Tibial nerve (tissue), 4 donors: ENCODE measurements around the gene ELMO3. TPM values are rescaled to one million over a fixed set of nuclear protein-coding genes. Genes with fewer than 3 reads are reported as not detected.

ENCODE experiments used
- DNase-seq, 2 donors: peaks; one replicate each; pipeline ENCODE4 v3.0.0-alpha.2; 2019; ENCODE audit warnings: low spot score in 2 of 2
- H3K27ac ChIP-seq, 4 donors: fragments of 200-600 bp; sonication (generic) in 3 of 4; one replicate each; pipeline ENCODE4 v1.5.1; 2017 to 2019; ENCODE audit warnings: mild to moderate bottlenecking in 1 of 4
- H3K27me3 ChIP-seq, 2 donors: fragments of 200-600 bp; sonication (generic) in 1 of 2; one replicate each; pipeline versions ENCODE4 v1.5.1 to v1.6.0; 2017 to 2019
- H3K36me3 ChIP-seq, 3 donors: fragments of 200-600 bp; sonication (generic); one replicate each; pipeline ENCODE4 v1.5.1; 2018 to 2019
- H3K4me1 ChIP-seq, 4 donors: fragments of 200-600 bp; sonication (generic) in 3 of 4; one replicate each; pipeline ENCODE4 v1.5.1; 2017 to 2019
- H3K4me3 ChIP-seq, 4 donors: fragments of 200-600 bp; sonication (generic) in 3 of 4; one replicate each; pipeline ENCODE4 v1.5.1; 2017 to 2019; ENCODE audit warnings: mild to moderate bottlenecking in 1 of 4, moderate library complexity in 1 of 4
- H3K9me3 ChIP-seq, 4 donors: fragments of 200-600 bp; sonication (generic) in 3 of 4; one replicate each; pipeline ENCODE4 v1.5.1; 2017 to 2019
- EP300 ChIP-seq, 2 donors: sonication (generic); formaldehyde crosslinking; IDR thresholded peaks; one replicate each; pipeline ENCODE4 v1.6.1; 2017; ENCODE audit warnings: antibody characterized with exemption in 2 of 2, mild to moderate bottlenecking in 1 of 2
- POLR2A ChIP-seq, 2 donors: fragments of 450-650 bp; IDR thresholded peaks; one replicate each; pipeline ENCODE4 v1.6.1; 2017; ENCODE audit warnings: antibody characterized with exemption in 2 of 2, mild to moderate bottlenecking in 2 of 2, moderate library complexity in 2 of 2
- WGBS, 2 donors: methylation state at CpG; one replicate each; pipeline ENCODE4 v1.1.5; 2018; 5-methylcytosine and 5-hydroxymethylcytosine counted together
- total RNA-seq, 4 donors: library from RNA; depleted of rRNA; stranded (reverse); fragments of >200 nt; gene quantifications; one replicate each; pipeline ENCODE4 v1.1.0, GENCODE V29; 2016
- TF ChIP-seq, protein P1 (sequence below), 5 experiments: fragments of 200-600 bp in 3 of 5; fragments of 450-650 bp in 2 of 5; sonication (generic) in 3 of 5; IDR thresholded peaks; one replicate each; pipeline ENCODE4 v1.5.1; 2016 to 2019; ENCODE audit warnings: antibody characterized with exemption in 5 of 5, mild to moderate bottlenecking in 3 of 5, moderate library complexity in 2 of 5

Gene ELMO3
- total RNA-seq, 4 donors from 2014 or later = 2.4 to 14.4 (median 4.4) TPM

DNA sequence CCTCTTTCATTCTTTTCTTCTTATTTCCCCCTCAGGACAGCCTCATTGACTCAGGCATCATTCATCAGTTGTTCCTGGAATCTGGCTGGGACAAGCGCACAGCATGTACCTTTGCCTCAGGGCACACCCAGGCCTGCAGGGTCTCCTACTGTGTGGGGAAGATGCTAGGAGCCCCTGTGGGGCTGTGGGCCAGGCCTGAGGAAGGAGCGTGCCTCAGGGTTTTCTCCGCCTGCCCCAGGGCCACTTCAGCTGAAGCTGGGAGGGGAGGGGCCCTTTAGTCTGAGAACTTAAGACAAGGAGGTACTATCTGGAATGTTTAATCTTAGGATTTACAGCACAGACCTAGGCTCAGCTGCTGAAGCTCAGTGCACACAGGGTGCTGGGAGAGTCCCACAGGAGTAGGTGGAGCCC is 7.9 kb downstream of the ELMO3 start:
- Histone ChIP-seq H3K4me1 (no peaks in the 10 kb centered on the region), H3K9me3 (no peaks in the 10 kb centered on the region), H3K27me3 (no peaks in the 10 kb centered on the region), H3K36me3 (peaks cover 0 to 92% (median 0%) of the 10 kb centered on the region in 3 donors), H3K27ac (no peak overlapping the region), H3K4me3 (no peak overlapping the region)
- 74 to 84% methylated on average over 3 of the region's 3 CpGs for WGBS, 2 donors
- TF ChIP-seq EP300 (IDR thresholded peaks at IDR 0.05) (no peak), POLR2A (IDR thresholded peaks at IDR 0.05) (no peak)
- DNase-seq = no peak

DNA sequence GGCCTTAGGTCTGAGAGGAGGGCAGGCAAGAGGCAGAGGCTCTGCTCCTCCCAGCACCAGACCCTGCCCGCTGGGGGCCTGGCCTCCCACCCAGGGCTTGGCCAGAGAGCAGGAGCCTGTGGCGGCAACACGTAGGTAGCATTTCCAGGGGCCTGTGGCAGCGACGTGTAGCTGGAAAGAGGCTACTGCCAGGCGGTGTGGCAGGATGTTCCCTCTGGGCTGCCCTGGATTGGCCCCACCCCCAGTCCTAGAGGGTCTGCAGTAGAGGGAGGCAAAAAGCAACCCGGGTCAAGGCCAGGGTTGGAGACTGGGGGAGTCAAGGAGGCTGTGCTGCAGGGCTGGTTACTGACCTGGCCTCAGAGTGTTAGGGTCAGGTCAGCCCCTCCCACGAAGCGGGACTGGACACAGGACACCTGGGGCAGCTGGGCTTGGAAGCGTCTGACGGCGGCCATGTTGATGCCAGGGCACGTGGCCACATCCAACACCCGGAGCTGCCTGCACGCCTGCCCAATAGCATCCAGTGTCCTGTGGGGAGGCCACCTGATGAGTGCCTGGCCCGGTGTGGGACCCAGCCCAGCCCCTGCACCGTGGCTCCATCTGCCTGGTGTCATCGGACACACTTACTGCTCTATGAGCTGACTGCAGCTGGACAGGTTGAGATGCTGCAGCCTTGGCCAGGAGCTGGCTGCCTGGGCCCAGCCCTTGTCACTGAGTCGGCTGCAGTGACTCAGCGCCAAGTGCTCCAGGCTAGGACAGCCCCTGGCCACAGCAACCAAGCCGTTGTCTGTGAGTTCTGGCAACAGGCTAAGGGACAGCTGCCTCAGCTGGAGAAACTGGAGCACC is 8.5 kb downstream of the ELMO3 start:
- WGBS, 2 donors = 71 to 73% methylated on average over 15 to 16 of the region's 21 CpGs
- TF ChIP-seq, protein P1, sequence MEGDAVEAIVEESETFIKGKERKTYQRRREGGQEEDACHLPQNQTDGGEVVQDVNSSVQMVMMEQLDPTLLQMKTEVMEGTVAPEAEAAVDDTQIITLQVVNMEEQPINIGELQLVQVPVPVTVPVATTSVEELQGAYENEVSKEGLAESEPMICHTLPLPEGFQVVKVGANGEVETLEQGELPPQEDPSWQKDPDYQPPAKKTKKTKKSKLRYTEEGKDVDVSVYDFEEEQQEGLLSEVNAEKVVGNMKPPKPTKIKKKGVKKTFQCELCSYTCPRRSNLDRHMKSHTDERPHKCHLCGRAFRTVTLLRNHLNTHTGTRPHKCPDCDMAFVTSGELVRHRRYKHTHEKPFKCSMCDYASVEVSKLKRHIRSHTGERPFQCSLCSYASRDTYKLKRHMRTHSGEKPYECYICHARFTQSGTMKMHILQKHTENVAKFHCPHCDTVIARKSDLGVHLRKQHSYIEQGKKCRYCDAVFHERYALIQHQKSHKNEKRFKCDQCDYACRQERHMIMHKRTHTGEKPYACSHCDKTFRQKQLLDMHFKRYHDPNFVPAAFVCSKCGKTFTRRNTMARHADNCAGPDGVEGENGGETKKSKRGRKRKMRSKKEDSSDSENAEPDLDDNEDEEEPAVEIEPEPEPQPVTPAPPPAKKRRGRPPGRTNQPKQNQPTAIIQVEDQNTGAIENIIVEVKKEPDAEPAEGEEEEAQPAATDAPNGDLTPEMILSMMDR (IDR thresholded peaks at IDR 0.05) = no peak
- TF ChIP-seq POLR2A (IDR thresholded peaks at IDR 0.05) (no peak), EP300 (IDR thresholded peaks at IDR 0.05) (no peak)
- no peak for DNase-seq

GRCh38 chr16:67208154-67208896 is 9.4 kb downstream of the ELMO3 start:
- TF ChIP-seq POLR2A (IDR thresholded peaks at IDR 0.05) = no peak
- no peak for TF ChIP-seq EP300 (IDR thresholded peaks at IDR 0.05)
- TF ChIP-seq, protein P1 (IDR thresholded peaks at IDR 0.05) = no peak
- no peak overlapping the region for H3K4me3 ChIP-seq
- H3K27me3 ChIP-seq = no peaks in the 10 kb centered on the region
- no peak for DNase-seq
- 91 to 93% methylated on average over 8 to 9 of the region's 11 CpGs for WGBS, 2 donors
- H3K9me3 ChIP-seq = no peaks in the 10 kb centered on the region
- H3K27ac ChIP-seq = no peak overlapping the region
- H3K4me1 ChIP-seq = no peaks in the 10 kb centered on the region
- H3K36me3 ChIP-seq = peaks cover 0 to 86% (median 0%) of the 10 kb centered on the region in 3 donors

More for the DNA sequence above, 8.5 kb downstream of the ELMO3 start:
- Histone ChIP-seq H3K36me3 (peaks cover 0 to 88% (median 0%) of the 10 kb centered on the region in 3 donors), H3K27ac (no peak overlapping the region), H3K4me1 (no peaks in the 10 kb centered on the region), H3K9me3 (no peaks in the 10 kb centered on the region), H3K27me3 (no peaks in the 10 kb centered on the region), H3K4me3 (no peak overlapping the region)

GRCh38 chr16:67209565-67209964 is 10.6 kb downstream of the ELMO3 start:
- Histone ChIP-seq H3K36me3 (peaks cover 0 to 86% (median 0%) of the 10 kb centered on the region in 3 donors), H3K27ac (no peak overlapping the region), H3K4me1 (no peaks in the 10 kb centered on the region), H3K9me3 (no peaks in the 10 kb centered on the region), H3K4me3 (no peak overlapping the region), H3K27me3 (no peaks in the 10 kb centered on the region)
- no peak for DNase-seq
- no peak for TF ChIP-seq EP300 (IDR thresholded peaks at IDR 0.05)
- TF ChIP-seq, protein P1 (IDR thresholded peaks at IDR 0.05) = no peak
- no peak for TF ChIP-seq POLR2A (IDR thresholded peaks at IDR 0.05)
- WGBS, 2 donors = 80 to 84% methylated on average over 8 of the region's 8 CpGs

- no peak for DNase-seq
These were observed 11.4 kb downstream of the ELMO3 start for GRCh38 chr16:67210069-67210937.

More at GRCh38 chr16:67210069-67210937, 11.4 kb downstream of the ELMO3 start:
- TF ChIP-seq EP300 (IDR thresholded peaks at IDR 0.05) (no peak), POLR2A (IDR thresholded peaks at IDR 0.05) (no peak)
- TF ChIP-seq, protein P1 (IDR thresholded peaks at IDR 0.05) = no peak
- Histone ChIP-seq H3K27me3 (no peaks in the 10 kb centered on the region), H3K4me1 (no peaks in the 10 kb centered on the region), H3K4me3 (no peak overlapping the region), H3K27ac (no peak overlapping the region), H3K9me3 (no peaks in the 10 kb centered on the region), H3K36me3 (peaks cover 0 to 89% (median 0%) of the 10 kb centered on the region in 3 donors)
- 89 to 92% methylated on average over 23 to 25 of the region's 25 CpGs for WGBS, 2 donors
